ENCODE results near the gene MT1F.

DNA sequence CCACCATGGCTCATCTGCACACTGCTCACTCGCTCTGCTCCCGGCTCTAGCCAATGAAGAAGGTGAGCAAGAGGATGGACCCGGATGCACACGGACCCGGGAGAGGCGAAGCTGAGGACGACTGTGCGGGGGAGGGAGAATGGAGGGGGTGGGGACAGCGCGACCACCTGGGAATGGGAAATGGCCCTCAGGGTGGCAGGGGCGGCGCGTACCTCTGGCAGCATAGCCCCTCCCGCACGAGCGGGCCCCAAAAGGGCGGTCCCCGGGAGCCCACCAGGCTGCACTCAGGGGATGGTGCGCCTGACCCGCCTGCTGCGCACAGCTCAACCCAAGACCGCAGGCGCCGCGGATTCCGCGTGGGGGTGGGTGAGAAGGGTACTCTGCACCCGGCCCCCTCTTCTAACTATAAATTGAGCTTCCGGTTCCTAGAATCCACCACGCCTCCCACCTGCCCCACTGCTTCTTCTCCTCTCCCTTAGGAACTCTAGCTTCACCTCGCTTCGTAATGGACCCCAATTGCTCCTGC, 18.0 kb downstream of the MT1F start:
- TF ChIP-seq, protein P1, sequence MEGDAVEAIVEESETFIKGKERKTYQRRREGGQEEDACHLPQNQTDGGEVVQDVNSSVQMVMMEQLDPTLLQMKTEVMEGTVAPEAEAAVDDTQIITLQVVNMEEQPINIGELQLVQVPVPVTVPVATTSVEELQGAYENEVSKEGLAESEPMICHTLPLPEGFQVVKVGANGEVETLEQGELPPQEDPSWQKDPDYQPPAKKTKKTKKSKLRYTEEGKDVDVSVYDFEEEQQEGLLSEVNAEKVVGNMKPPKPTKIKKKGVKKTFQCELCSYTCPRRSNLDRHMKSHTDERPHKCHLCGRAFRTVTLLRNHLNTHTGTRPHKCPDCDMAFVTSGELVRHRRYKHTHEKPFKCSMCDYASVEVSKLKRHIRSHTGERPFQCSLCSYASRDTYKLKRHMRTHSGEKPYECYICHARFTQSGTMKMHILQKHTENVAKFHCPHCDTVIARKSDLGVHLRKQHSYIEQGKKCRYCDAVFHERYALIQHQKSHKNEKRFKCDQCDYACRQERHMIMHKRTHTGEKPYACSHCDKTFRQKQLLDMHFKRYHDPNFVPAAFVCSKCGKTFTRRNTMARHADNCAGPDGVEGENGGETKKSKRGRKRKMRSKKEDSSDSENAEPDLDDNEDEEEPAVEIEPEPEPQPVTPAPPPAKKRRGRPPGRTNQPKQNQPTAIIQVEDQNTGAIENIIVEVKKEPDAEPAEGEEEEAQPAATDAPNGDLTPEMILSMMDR (IDR thresholded peaks at IDR 0.05) = no peak
- TF ChIP-seq POLR2A (IDR thresholded peaks at IDR 0.05) = no peak
